Endothelial cell of umbilical vein (primary cell): ENCODE data around the gene ARHGEF1.

Source experiments
- CTCF ChIP-seq, 2 donors: IDR thresholded peaks; 1 replicate in 1 of 2; 2 replicates in 1 of 2; pipeline ENCODE4 v1.5.1; 2011; ENCODE audit warnings: low read length in 2 of 2, mild to moderate bottlenecking in 2 of 2, moderate library complexity in 2 of 2, control low read depth in 1 of 2, inconsistent platforms in 1 of 2, low read depth in 1 of 2; ENCODE audit not compliant: insufficient read depth in 1 of 2; ENCODE audit errors: extremely low read depth in 1 of 2
- EZH2 ChIP-seq: IDR thresholded peaks from 2 replicates; pipeline ENCODE4 v1.6.1; 2012; ENCODE audit warnings: borderline replicate concordance, low read depth, mild to moderate bottlenecking, moderate library complexity, low read length, inconsistent platforms; ENCODE audit not compliant: severe bottlenecking
- JUN ChIP-seq: IDR thresholded peaks from 2 replicates; pipeline ENCODE4 v1.6.1; 2011; ENCODE audit warnings: borderline replicate concordance, low read depth; ENCODE audit not compliant: insufficient read length, insufficient read depth
- MYC ChIP-seq: IDR thresholded peaks from one replicate; pipeline ENCODE4 v1.6.1; 2011; ENCODE audit warnings: mild to moderate bottlenecking, low read depth, low read length
- POLR2A ChIP-seq: IDR thresholded peaks from 2 replicates; pipeline ENCODE4 v1.6.1; 2012; ENCODE audit warnings: low read depth, mild to moderate bottlenecking, control low read depth, low read length
- POLR2AphosphoS5 ChIP-seq: IDR thresholded peaks from 2 replicates; pipeline ENCODE4 v1.6.1; 2012; ENCODE audit warnings: low read depth, mild to moderate bottlenecking, control low read depth, low read length, moderate library complexity; ENCODE audit not compliant: insufficient read depth

- TF ChIP-seq CTCF (IDR thresholded peaks at IDR 0.05; ENCODE audit: extremely low read depth in 1 of 2, insufficient read depth in 1 of 2, low read depth in 1 of 2, low read length in 2 of 2) (no peak), POLR2A (no peak), JUN (no peak), EZH2 (no peak), POLR2AphosphoS5 (no peak), MYC (no peak)
Observed at GRCh38 chr19:41887711-41888382, 4.9 kb downstream of the ARHGEF1 start.
